ENCODE measurements around the gene ENAM.
A peak's percentile ranks its signal among the peaks of the same experiment; 100 is the strongest.
"Not testable (repeated sequence)": the region's sequence is repeated elsewhere in the genome, so short reads cannot be mapped to it uniquely, and the experiment has no call there.

Gene ENAM

GRCh38 chr4:70680934-70681333 is 52.4 kb downstream of the ENAM start:
- DNase-seq: no peak

- DNase-seq: no peak
Observed at GRCh38 chr4:70681704-70682103, 53.2 kb downstream of the ENAM start.

GRCh38 chr4:70682142-70682541 is 53.6 kb downstream of the ENAM start:
- not testable (repeated sequence) for DNase-seq

GRCh38 chr4:70687392-70687791 is 58.8 kb downstream of the ENAM start:
- DNase-seq: no peak

- peak; percentile 96 to 99 for DNase-seq
Observed at GRCh38 chr4:70687821-70688794, 59.6 kb downstream of the ENAM start, which contains the start of gene UTP3. UTP3 (plus strand) TSS chr4:70688532; CDS start chr4:70688678, 146 bp downstream.

- no peak for DNase-seq
Observed at GRCh38 chr4:70688795-70689231, 60.3 kb downstream of the ENAM start.

- no peak for DNase-seq
Observed at GRCh38 chr4:70691661-70692060, 63.1 kb downstream of the ENAM start.

- not testable (repeated sequence) for DNase-seq
Observed at GRCh38 chr4:70694633-70695032, 66.1 kb downstream of the ENAM start.
